Endothelial cell (in vitro differentiated cells): ENCODE data around the gene ROCK1. TPM values are rescaled to one million over a fixed set of nuclear protein-coding genes. Genes with fewer than 3 reads are reported as not detected.

Experiments
- DNase-seq: peaks from one replicate; pipeline ENCODE4 v3.0.0; 2021; ENCODE audit warnings: low spot score
- H3K27ac Mint-ChIP-seq: one replicate; pipeline ENCODE4 v1.8.0; 2021; ENCODE audit warnings: mixed read lengths, inconsistent platforms; ENCODE audit not compliant: unreplicated experiment
- H3K27me3 Mint-ChIP-seq: one replicate; pipeline ENCODE4 v1.8.0; 2021; ENCODE audit warnings: mild to moderate bottlenecking, moderate library complexity, mixed read lengths, inconsistent platforms; ENCODE audit not compliant: unreplicated experiment
- H3K36me3 Mint-ChIP-seq: one replicate; pipeline ENCODE4 v1.8.0; 2021; ENCODE audit warnings: mild to moderate bottlenecking, low read depth, mixed read lengths, inconsistent platforms; ENCODE audit not compliant: unreplicated experiment
- H3K4me1 Mint-ChIP-seq: one replicate; pipeline ENCODE4 v1.8.0; 2021; ENCODE audit warnings: mild to moderate bottlenecking, mixed read lengths, inconsistent platforms; ENCODE audit not compliant: unreplicated experiment
- H3K4me3 Mint-ChIP-seq: one replicate; pipeline ENCODE4 v1.8.0; 2021; ENCODE audit warnings: mild to moderate bottlenecking, mixed read lengths, inconsistent platforms; ENCODE audit not compliant: unreplicated experiment
- H3K9me3 Mint-ChIP-seq: one replicate; pipeline ENCODE4 v1.8.0; 2021; ENCODE audit warnings: mixed read lengths, inconsistent platforms; ENCODE audit not compliant: unreplicated experiment
- total RNA-seq: library from RNA; stranded (reverse); fragmentation: NEBNext Ultra II Directional; extraction: Animal tissue kit (Norgen Biotek cat#: 25700); gene quantifications from one replicate; pipeline ENCODE4 v1.2.1, GENCODE V29; 2021; ENCODE audit not compliant: unreplicated experiment
- TF ChIP-seq, protein P1 (sequence below): fragments of 200-600 bp; sonication (generic); IDR thresholded peaks from one replicate; pipeline ENCODE4 v1.5.0; 2021; ENCODE audit warnings: antibody characterized with exemption; ENCODE audit not compliant: unreplicated experiment

ROCK1 gene
- total RNA-seq, 1 donor from 2014 or later, result 62.2 TPM

DNA sequence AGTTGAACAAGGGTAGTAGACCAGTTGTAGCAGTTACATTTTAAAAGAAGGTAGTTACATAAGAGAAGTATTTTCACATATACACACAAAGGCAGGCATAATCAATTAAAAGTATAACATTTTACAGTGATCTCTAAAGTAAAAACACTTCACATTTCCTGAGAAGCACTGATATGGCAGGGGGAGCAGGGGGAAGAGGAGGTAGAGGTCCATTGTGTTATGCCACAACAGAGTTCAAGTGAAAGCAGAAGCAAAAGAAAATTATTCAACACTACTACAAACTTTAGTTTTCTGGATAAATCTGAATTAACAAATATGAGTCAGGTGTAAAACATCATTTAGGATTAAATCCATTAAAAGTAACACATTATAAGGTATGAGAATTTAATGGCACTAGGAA lies 38.4 kb downstream of the ROCK1 start:
- Mint-ChIP-seq H3K9me3 (no peaks in the 10 kb centered on the region), H3K36me3 (no peaks in the 10 kb centered on the region), H3K27ac (no peak overlapping the region), H3K27me3 (peaks cover 5% of the 10 kb centered on the region), H3K4me3 (no peak overlapping the region), H3K4me1 (peaks cover 19% of the 10 kb centered on the region)
- DNase-seq, result no peak
- TF ChIP-seq, protein P1, sequence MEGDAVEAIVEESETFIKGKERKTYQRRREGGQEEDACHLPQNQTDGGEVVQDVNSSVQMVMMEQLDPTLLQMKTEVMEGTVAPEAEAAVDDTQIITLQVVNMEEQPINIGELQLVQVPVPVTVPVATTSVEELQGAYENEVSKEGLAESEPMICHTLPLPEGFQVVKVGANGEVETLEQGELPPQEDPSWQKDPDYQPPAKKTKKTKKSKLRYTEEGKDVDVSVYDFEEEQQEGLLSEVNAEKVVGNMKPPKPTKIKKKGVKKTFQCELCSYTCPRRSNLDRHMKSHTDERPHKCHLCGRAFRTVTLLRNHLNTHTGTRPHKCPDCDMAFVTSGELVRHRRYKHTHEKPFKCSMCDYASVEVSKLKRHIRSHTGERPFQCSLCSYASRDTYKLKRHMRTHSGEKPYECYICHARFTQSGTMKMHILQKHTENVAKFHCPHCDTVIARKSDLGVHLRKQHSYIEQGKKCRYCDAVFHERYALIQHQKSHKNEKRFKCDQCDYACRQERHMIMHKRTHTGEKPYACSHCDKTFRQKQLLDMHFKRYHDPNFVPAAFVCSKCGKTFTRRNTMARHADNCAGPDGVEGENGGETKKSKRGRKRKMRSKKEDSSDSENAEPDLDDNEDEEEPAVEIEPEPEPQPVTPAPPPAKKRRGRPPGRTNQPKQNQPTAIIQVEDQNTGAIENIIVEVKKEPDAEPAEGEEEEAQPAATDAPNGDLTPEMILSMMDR, result no peak

DNA sequence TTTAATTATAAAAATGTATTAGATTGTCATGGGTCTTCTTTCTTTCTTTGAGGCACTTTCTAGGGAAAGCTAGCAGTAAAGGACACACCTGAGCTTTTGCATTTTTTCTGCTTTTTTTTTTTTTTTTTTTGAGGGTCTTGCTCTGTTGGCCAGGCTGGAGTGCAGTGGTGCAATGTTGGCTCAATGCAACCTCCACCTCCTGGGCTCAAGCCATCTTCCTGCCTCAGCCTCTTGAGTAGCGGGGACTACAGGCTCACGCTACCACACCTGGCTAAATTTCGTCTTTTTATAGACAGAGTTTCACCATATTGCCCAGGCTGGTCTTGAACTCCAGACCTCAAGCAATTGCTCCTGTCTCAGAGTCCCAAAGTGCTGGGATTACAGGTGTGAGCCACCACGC lies 40.5 kb downstream of the ROCK1 start:
- Mint-ChIP-seq H3K27ac (no peak overlapping the region), H3K36me3 (no peaks in the 10 kb centered on the region), H3K9me3 (no peaks in the 10 kb centered on the region), H3K4me1 (peaks cover 18% of the 10 kb centered on the region), H3K4me3 (no peak overlapping the region), H3K27me3 (no peaks in the 10 kb centered on the region)
- TF ChIP-seq, protein P1, result no peak
- no peak for DNase-seq

DNA sequence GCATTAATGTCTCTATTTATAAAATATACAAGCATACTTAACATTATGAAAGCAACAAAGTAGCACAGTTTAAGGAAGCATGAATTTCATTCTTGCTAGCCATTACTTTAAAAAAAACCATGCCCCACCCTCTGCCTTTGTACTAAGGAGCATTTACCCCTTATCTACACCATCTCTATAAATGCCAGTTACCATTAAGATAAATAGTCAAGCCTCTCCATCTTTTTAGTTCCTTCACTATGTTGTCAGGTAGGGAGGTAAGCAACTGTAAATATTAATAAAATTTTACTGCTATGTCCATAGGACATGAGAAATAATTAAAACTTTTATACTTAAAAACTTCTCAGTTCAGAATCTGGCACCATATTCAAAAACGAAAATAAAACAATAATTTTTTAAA lies 42.1 kb downstream of the ROCK1 start:
- Mint-ChIP-seq H3K36me3 (no peaks in the 10 kb centered on the region), H3K4me3 (no peak overlapping the region), H3K9me3 (no peaks in the 10 kb centered on the region), H3K27ac (no peak overlapping the region), H3K27me3 (no peaks in the 10 kb centered on the region), H3K4me1 (peaks cover 7% of the 10 kb centered on the region)
- DNase-seq, result no peak
- TF ChIP-seq, protein P1, result no peak

DNA sequence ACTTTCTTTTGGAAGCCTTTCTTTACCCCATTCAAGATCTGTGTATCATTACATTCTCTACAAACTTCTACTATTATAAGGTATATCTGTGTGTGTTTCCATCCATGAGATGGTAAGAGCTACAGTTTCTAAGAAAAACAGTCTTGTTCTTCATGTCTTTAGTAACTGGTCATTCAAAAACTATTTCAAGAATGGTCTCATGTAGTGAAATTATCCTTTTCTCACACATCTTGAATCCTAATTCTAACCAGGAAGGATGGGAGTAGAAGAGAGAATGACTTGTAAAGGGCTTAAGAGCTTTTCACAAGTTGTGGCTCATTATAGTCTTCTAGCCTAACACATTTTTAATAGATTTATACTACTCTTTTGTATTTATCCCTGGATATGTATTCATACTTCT lies 47.3 kb downstream of the ROCK1 start:
- no peak overlapping the region for H3K27ac Mint-ChIP-seq
- no peak overlapping the region for H3K4me3 Mint-ChIP-seq
- H3K9me3 Mint-ChIP-seq, result no peaks in the 10 kb centered on the region
- DNase-seq, result no peak
- no peaks in the 10 kb centered on the region for H3K27me3 Mint-ChIP-seq
- TF ChIP-seq, protein P1, result no peak
- no peaks in the 10 kb centered on the region for H3K36me3 Mint-ChIP-seq
- H3K4me1 Mint-ChIP-seq, result no peaks in the 10 kb centered on the region

DNA sequence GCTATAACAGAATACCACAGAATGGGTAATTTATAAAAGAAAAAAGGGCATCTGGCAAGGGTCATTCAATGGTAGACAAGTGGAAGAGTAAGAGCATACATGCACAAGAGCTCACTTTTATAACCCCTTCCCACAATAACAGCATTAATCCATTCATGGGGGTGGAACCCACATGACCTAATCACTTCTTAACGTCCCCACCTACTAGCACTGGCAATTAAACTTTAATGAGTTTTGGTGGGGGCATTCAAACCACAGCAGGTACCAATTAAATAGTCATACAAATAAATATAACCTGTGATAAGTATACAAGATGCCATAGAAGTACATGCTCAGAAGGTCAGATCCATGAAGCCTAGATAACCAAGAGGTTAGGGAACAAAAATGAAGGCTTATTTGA lies 48.6 kb downstream of the ROCK1 start:
- Mint-ChIP-seq H3K27me3 (no peaks in the 10 kb centered on the region), H3K4me1 (no peaks in the 10 kb centered on the region), H3K27ac (no peak overlapping the region), H3K4me3 (no peak overlapping the region), H3K36me3 (no peaks in the 10 kb centered on the region), H3K9me3 (no peaks in the 10 kb centered on the region)
- TF ChIP-seq, protein P1, result no peak
- DNase-seq, result no peak
